Neural cell (in vitro differentiated cells): ENCODE data around the gene PCGF3. TPM values are rescaled to one million over a fixed set of nuclear protein-coding genes. Genes with fewer than 3 reads are reported as not detected.

Experiments used
- H2AFZ ChIP-seq: fragments of 200-600, 300-800 bp; sonication (generic), shearing (Covaris generic); 2 replicates; pipeline ENCODE4 v1.6.0; 2014; ENCODE audit warnings: low read depth, mild to moderate bottlenecking, antibody characterized with exemption, low read length, moderate library complexity
- H3F3A ChIP-seq: fragments of 200-600 bp; shearing (Covaris generic); 2 replicates; pipeline ENCODE4 v1.6.1; 2016; ENCODE audit warnings: mild to moderate bottlenecking, moderate library complexity, mixed read lengths, antibody characterized with exemption, low read length; ENCODE audit not compliant: insufficient read depth, poor library complexity, severe bottlenecking
- H3K27ac ChIP-seq: fragments of 200-600, 300-800 bp; sonication (generic), shearing (Covaris generic); 2 replicates; pipeline ENCODE4 v1.5.1; 2014; ENCODE audit warnings: mild to moderate bottlenecking, low read length, moderate library complexity
- H3K27me3 ChIP-seq: fragments of 300-800, 200-600 bp; sonication (generic), shearing (Covaris generic); 2 replicates; pipeline ENCODE4 v1.6.0; 2014; ENCODE audit warnings: mild to moderate bottlenecking, low read depth, low read length, moderate library complexity; ENCODE audit not compliant: insufficient read depth
- H3K36me3 ChIP-seq: fragments of 300-800, 200-600 bp; sonication (generic), shearing (Covaris generic); 2 replicates; pipeline ENCODE4 v1.5.1; 2014; ENCODE audit warnings: mild to moderate bottlenecking, antibody characterized with exemption, low read length, moderate library complexity; ENCODE audit not compliant: insufficient read depth
- H3K4me2 ChIP-seq: fragments of 300-800, 200-600 bp; sonication (generic), shearing (Covaris generic); 2 replicates; pipeline ENCODE4 v1.6.0; 2014; ENCODE audit warnings: mild to moderate bottlenecking, low read length
- H3K4me3 ChIP-seq: fragments of 300-800, 200-600 bp; sonication (generic), shearing (Covaris generic); 2 replicates; pipeline ENCODE4 v1.5.1; 2014; ENCODE audit warnings: mild to moderate bottlenecking, low read length, moderate library complexity
- H3K79me2 ChIP-seq: fragments of 200-600 bp; shearing (Covaris generic); replicated peaks from 2 replicates; pipeline ENCODE4 v1.6.0; 2014; ENCODE audit warnings: mild to moderate bottlenecking, low read length, moderate library complexity; ENCODE audit not compliant: insufficient read depth
- H3K9ac ChIP-seq: fragments of 300-800, 200-600 bp; sonication (generic), shearing (Covaris generic); 2 replicates; pipeline ENCODE4 v1.6.1; 2016; ENCODE audit warnings: mild to moderate bottlenecking, low read length, mixed read lengths
- H3K9me2 ChIP-seq: fragments of 200-600 bp; shearing (Covaris generic); 2 replicates; pipeline ENCODE4 v1.6.1; 2016; ENCODE audit warnings: mild to moderate bottlenecking, low read length, mixed read lengths; ENCODE audit not compliant: insufficient read depth
- H3K9me3 ChIP-seq: fragments of 200-600, 300-800 bp; sonication (generic), shearing (Covaris generic); 2 replicates; pipeline ENCODE4 v1.6.1; 2016; ENCODE audit warnings: mild to moderate bottlenecking, mixed run types, low read length, moderate library complexity, mixed read lengths
- H4K20me1 ChIP-seq: fragments of 200-600 bp; shearing (Covaris generic); 2 replicates; pipeline ENCODE4 v1.6.1; 2016; ENCODE audit warnings: mild to moderate bottlenecking, mixed run types; ENCODE audit not compliant: insufficient read depth
- EP300 ChIP-seq: fragments of 450-650 bp; conservative IDR thresholded peaks from 2 replicates; pipeline ENCODE4 v1.6.1; 2014; ENCODE audit warnings: antibody characterized with exemption, mild to moderate bottlenecking, moderate library complexity; ENCODE audit not compliant: poor library complexity, severe bottlenecking
- EZH2 ChIP-seq: fragments of 200-600, 300-800 bp; shearing (Covaris generic), sonication (generic); IDR thresholded peaks from 2 replicates; pipeline ENCODE4 v1.6.1; 2014; ENCODE audit warnings: antibody characterized with exemption, low read length, borderline replicate concordance, mild to moderate bottlenecking; ENCODE audit not compliant: insufficient read depth, poor library complexity, severe bottlenecking
- MXI1 ChIP-seq: fragments of 450-650 bp; conservative IDR thresholded peaks from 2 replicates; pipeline ENCODE4 v1.6.1; 2014; ENCODE audit warnings: antibody characterized with exemption, mild to moderate bottlenecking; ENCODE audit not compliant: poor library complexity, severe bottlenecking
- POLR2AphosphoS5 ChIP-seq: IDR thresholded peaks from 2 replicates; pipeline ENCODE4 v1.6.1; 2012
- RAD21 ChIP-seq: fragments of 450-650 bp; conservative IDR thresholded peaks from 2 replicates; pipeline ENCODE4 v1.6.1; 2014; ENCODE audit warnings: antibody characterized with exemption, mild to moderate bottlenecking, moderate library complexity
- REST ChIP-seq: IDR thresholded peaks from 2 replicates; pipeline ENCODE4 v1.6.1; 2012; ENCODE audit warnings: borderline replicate concordance
- SMC3 ChIP-seq: fragments of 450-650 bp; conservative IDR thresholded peaks from 2 replicates; pipeline ENCODE4 v1.6.1; 2014; ENCODE audit warnings: antibody characterized with exemption, mild to moderate bottlenecking, moderate library complexity; ENCODE audit not compliant: poor library complexity
- TAF1 ChIP-seq: IDR thresholded peaks from 2 replicates; pipeline ENCODE4 v1.6.1; 2012; ENCODE audit warnings: low read depth
- polyA plus RNA-seq: library from polyadenylated mRNA; depleted of rRNA; stranded (reverse); fragments of >200 nt; gene quantifications from 2 replicates; pipeline ENCODE4 v1.2.3, GENCODE V29; 2014
- TF ChIP-seq, protein P1 (sequence below): fragments of 450-650 bp; IDR thresholded peaks from 2 replicates; pipeline ENCODE4 v1.5.1; 2014; ENCODE audit warnings: antibody characterized with exemption, mild to moderate bottlenecking, moderate library complexity; ENCODE audit not compliant: poor library complexity, severe bottlenecking

PCGF3 gene
- polyA plus RNA-seq, 1 donor from 2014 or later = 117 TPM

- Histone ChIP-seq H4K20me1 (peaks cover 20% of the 10 kb centered on the region), H3K9ac (no peak overlapping the region), H3K27ac (no peak overlapping the region), H3K9me2 (no peaks in the 10 kb centered on the region), H3F3A (no peaks in the 10 kb centered on the region), H3K4me3 (no peak overlapping the region), H3K27me3 (no peaks in the 10 kb centered on the region), H3K36me3 (no peaks in the 10 kb centered on the region), H2AFZ (no peak overlapping the region), H3K4me2 (no peak overlapping the region), H3K79me2 (peaks cover 55% of the 10 kb centered on the region), H3K9me3 (no peaks in the 10 kb centered on the region)
- TF ChIP-seq SMC3 (no peak), TAF1 (no peak)
- TF ChIP-seq, protein P1, sequence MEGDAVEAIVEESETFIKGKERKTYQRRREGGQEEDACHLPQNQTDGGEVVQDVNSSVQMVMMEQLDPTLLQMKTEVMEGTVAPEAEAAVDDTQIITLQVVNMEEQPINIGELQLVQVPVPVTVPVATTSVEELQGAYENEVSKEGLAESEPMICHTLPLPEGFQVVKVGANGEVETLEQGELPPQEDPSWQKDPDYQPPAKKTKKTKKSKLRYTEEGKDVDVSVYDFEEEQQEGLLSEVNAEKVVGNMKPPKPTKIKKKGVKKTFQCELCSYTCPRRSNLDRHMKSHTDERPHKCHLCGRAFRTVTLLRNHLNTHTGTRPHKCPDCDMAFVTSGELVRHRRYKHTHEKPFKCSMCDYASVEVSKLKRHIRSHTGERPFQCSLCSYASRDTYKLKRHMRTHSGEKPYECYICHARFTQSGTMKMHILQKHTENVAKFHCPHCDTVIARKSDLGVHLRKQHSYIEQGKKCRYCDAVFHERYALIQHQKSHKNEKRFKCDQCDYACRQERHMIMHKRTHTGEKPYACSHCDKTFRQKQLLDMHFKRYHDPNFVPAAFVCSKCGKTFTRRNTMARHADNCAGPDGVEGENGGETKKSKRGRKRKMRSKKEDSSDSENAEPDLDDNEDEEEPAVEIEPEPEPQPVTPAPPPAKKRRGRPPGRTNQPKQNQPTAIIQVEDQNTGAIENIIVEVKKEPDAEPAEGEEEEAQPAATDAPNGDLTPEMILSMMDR = no peak
These were observed 17.3 kb downstream of the PCGF3 start for GRCh38 chr4:722851-723360.

- H3F3A ChIP-seq = no peaks in the 10 kb centered on the region
- H4K20me1 ChIP-seq = peaks cover 13% of the 10 kb centered on the region
- no peaks in the 10 kb centered on the region for H3K27me3 ChIP-seq
- TF ChIP-seq SMC3 (no peak), RAD21 (no peak), TAF1 (no peak), REST (no peak), POLR2AphosphoS5 (no peak), EZH2 (no peak), EP300 (no peak), MXI1 (no peak)
- TF ChIP-seq, protein P1 = no peak
- H3K36me3 ChIP-seq = no peaks in the 10 kb centered on the region
- no peaks in the 10 kb centered on the region for H3K9me2 ChIP-seq
- no peak overlapping the region for H3K4me3 ChIP-seq
- no peak overlapping the region for H3K9ac ChIP-seq
- H3K9me3 ChIP-seq = no peaks in the 10 kb centered on the region
- peaks cover 55% of the 10 kb centered on the region for H3K79me2 ChIP-seq
- H3K27ac ChIP-seq = no peak overlapping the region
- no peak overlapping the region for H2AFZ ChIP-seq
- H3K4me2 ChIP-seq = no peak overlapping the region
These were observed 18.3 kb downstream of the PCGF3 start for GRCh38 chr4:723751-724530.
